GM21381 (cell line): ENCODE measurements around the gene PCDHGA5.
"Not testable (repeated sequence)": the region's sequence is repeated elsewhere in the genome, so short reads cannot be mapped to it uniquely, and the experiment has no call there.

Experiments
- ATAC-seq: cut with Tn5 transposase; IDR thresholded peaks from one replicate; pipeline ENCODE4 v1.9.1; 2021; ENCODE audit warnings: mild to moderate bottlenecking, moderate library complexity; ENCODE audit not compliant: unreplicated experiment

The PCDHGA5 gene

GRCh38 chr5:141349917-141350619 is 13.9 kb upstream of the PCDHGA5 start, which contains the start of gene PCDHGB1:
PCDHGB1 (plus strand) TSS chr5:141350099; CDS start chr5:141350261, 162 bp downstream.
- ATAC-seq = no peak

GRCh38 chr5:141351591-141351990 is 12.4 kb upstream of the PCDHGA5 start:
- ATAC-seq = no peak

- ATAC-seq = no peak
Observed at GRCh38 chr5:141354900-141355469, 9.0 kb upstream of the PCDHGA5 start, which contains the start of gene PCDHGA4. PCDHGA4 (plus strand) TSS chr5:141355021; CDS start chr5:141355108, 87 bp downstream.

GRCh38 chr5:141355641-141356040 is 8.3 kb upstream of the PCDHGA5 start:
- ATAC-seq = no peak

GRCh38 chr5:141356133-141356532 is 7.8 kb upstream of the PCDHGA5 start:
- no peak for ATAC-seq

GRCh38 chr5:141356950-141357349 is 7.0 kb upstream of the PCDHGA5 start:
- no peak for ATAC-seq

- no peak for ATAC-seq
Observed at GRCh38 chr5:141359790-141360426, 4.1 kb upstream of the PCDHGA5 start, which contains the start of gene PCDHGB2. PCDHGB2 (plus strand) TSS chr5:141359994; CDS start chr5:141360136, 142 bp downstream.

- ATAC-seq = no peak
Observed at GRCh38 chr5:141360685-141361084, 3.3 kb upstream of the PCDHGA5 start.

GRCh38 chr5:141362719-141363118 is 1.2 kb upstream of the PCDHGA5 start:
- no peak for ATAC-seq

- ATAC-seq = no peak
Observed at GRCh38 chr5:141366016-141366896, 2.3 kb downstream of the PCDHGA5 start.

GRCh38 chr5:141369994-141370848 is 6.3 kb downstream of the PCDHGA5 start, which contains the start of gene PCDHGB3:
PCDHGB3 (plus strand) TSS chr5:141370242; CDS start chr5:141370395, 153 bp downstream.
- peak; percentile 97 for ATAC-seq

GRCh38 chr5:141371572-141372475 is 7.9 kb downstream of the PCDHGA5 start:
- no peak for ATAC-seq

GRCh38 chr5:141373673-141374317 is 9.8 kb downstream of the PCDHGA5 start, which contains the start of gene PCDHGA6:
PCDHGA6 (plus strand) TSS chr5:141373891; CDS start chr5:141374084, 193 bp downstream.
- no peak for ATAC-seq

GRCh38 chr5:141374627-141375026 is 10.7 kb downstream of the PCDHGA5 start:
- ATAC-seq = no peak

GRCh38 chr5:141375444-141376155 is 11.6 kb downstream of the PCDHGA5 start:
- not testable (repeated sequence) for ATAC-seq

GRCh38 chr5:141382469-141383294 is 18.7 kb downstream of the PCDHGA5 start, which contains the start of gene PCDHGA7:
PCDHGA7 (plus strand) TSS chr5:141382742; CDS start chr5:141382900, 158 bp downstream.
- no peak for ATAC-seq
